ENCODE results near the gene NR2F1-AS1.
A peak's percentile ranks its signal among the peaks of the same experiment; 100 is the strongest.
"Not testable (repeated sequence)": the region's sequence is repeated elsewhere in the genome, so short reads cannot be mapped to it uniquely, and the experiment has no call there.

The NR2F1-AS1 gene

GRCh38 chr5:93566091-93566490 is 14.9 kb downstream of the NR2F1-AS1 start:
- TF ChIP-seq, protein P1, sequence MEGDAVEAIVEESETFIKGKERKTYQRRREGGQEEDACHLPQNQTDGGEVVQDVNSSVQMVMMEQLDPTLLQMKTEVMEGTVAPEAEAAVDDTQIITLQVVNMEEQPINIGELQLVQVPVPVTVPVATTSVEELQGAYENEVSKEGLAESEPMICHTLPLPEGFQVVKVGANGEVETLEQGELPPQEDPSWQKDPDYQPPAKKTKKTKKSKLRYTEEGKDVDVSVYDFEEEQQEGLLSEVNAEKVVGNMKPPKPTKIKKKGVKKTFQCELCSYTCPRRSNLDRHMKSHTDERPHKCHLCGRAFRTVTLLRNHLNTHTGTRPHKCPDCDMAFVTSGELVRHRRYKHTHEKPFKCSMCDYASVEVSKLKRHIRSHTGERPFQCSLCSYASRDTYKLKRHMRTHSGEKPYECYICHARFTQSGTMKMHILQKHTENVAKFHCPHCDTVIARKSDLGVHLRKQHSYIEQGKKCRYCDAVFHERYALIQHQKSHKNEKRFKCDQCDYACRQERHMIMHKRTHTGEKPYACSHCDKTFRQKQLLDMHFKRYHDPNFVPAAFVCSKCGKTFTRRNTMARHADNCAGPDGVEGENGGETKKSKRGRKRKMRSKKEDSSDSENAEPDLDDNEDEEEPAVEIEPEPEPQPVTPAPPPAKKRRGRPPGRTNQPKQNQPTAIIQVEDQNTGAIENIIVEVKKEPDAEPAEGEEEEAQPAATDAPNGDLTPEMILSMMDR (IDR thresholded peaks at IDR 0.05; ENCODE audit: low read depth, low read length): no peak
- no peak for DNase-seq (ENCODE audit: extremely low read depth, low read depth)

GRCh38 chr5:93557021-93557604 is 23.9 kb downstream of the NR2F1-AS1 start:
- no peak for DNase-seq (ENCODE audit: extremely low read depth, low read depth)
- TF ChIP-seq, protein P1 (IDR thresholded peaks at IDR 0.05; ENCODE audit: low read depth, low read length): no peak

DNA sequence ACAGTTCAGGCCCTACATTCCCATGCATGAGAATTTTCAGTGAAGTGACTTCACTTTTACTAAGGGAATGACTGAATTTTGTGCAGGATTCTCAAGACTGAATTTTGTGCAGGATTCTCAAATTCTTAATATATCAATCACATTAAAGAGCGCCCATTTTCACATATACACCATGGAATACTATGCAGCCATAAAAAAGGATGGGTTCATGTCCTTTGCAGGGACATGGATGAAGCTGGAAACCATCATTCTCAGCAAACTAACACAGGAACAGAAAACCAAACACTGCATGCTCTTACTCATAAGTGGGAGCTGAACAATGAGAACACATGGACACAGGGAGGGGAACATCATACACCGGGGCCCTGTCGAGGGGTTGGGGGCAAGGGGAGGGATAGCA is 31.4 kb downstream of the NR2F1-AS1 start:
- not testable (repeated sequence) for DNase-seq (ENCODE audit: extremely low read depth, low read depth)

GRCh38 chr5:93545872-93546271 is 35.1 kb downstream of the NR2F1-AS1 start:
- TF ChIP-seq, protein P1 (IDR thresholded peaks at IDR 0.05; ENCODE audit: low read depth, low read length): no peak

DNA sequence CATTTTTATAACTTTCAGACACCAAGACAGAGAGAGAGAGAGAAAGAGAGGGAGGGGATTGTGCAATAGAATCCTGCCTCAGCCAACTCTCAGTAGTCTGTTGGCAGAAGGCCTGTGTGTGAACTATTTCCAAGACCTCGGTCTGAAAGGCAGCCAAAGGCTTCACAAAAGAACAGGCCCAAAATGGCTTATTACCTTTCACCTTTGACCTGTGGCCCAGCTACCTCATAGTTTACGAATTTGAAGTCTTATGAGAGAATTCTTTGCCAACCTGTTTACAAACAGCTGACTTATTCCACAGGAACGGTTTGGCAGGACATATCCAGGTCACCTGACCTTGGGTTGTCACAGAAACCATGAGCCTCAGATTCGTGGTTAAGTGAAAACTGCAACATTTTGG is 48.6 kb downstream of the NR2F1-AS1 start:
- peak; percentile 79 for DNase-seq (ENCODE audit: extremely low read depth, low read depth)
- TF ChIP-seq, protein P1 (IDR thresholded peaks at IDR 0.05; ENCODE audit: low read depth, low read length): no peak

More at GRCh38 chr5:93545872-93546271, 35.1 kb downstream of the NR2F1-AS1 start:
- no peak for DNase-seq (ENCODE audit: extremely low read depth, low read depth)

- DNase-seq (ENCODE audit: extremely low read depth, low read depth): not testable (repeated sequence)
Observed at GRCh38 chr5:93521815-93522214, 59.2 kb downstream of the NR2F1-AS1 start.

DNA sequence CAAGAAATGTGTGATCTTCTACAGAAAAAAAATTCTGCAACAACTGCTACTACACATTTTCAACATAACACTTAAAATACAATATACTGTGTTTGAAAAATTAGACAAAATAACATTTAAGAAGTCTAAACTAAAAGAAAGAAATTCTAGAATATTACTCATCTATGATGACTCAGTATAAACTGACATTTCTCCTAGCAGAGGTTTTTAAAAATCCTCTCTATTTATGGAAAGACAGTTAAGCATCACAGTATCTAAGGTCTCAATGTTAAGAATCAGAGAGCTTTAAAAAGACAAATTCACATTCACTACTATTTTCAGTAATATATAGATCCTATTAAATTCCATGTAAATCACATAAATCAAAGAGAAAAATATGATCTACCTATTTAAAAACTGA is 61.3 kb downstream of the NR2F1-AS1 start:
- DNase-seq (ENCODE audit: extremely low read depth, low read depth): no peak

GRCh38 chr5:93517828-93518227 is 63.2 kb downstream of the NR2F1-AS1 start:
- TF ChIP-seq, protein P1 (IDR thresholded peaks at IDR 0.05; ENCODE audit: low read depth, low read length): no peak

More for the DNA sequence above, 61.3 kb downstream of the NR2F1-AS1 start:
- TF ChIP-seq, protein P1 (IDR thresholded peaks at IDR 0.05; ENCODE audit: low read depth, low read length): no peak

More at GRCh38 chr5:93517828-93518227, 63.2 kb downstream of the NR2F1-AS1 start:
- DNase-seq (ENCODE audit: extremely low read depth, low read depth): no peak

All from AG09319 (cell line).